HG03442 (cell line): ENCODE data around the gene SPRY1.

Experiments
- ATAC-seq: cut with Tn5 transposase; IDR thresholded peaks from one replicate; pipeline ENCODE4 v1.9.1; 2021; ENCODE audit warnings: mild to moderate bottlenecking, moderate library complexity; ENCODE audit not compliant: unreplicated experiment

SPRY1 gene

GRCh38 chr4:123379392-123379791 is 17.2 kb upstream of the SPRY1 start:
- no peak for ATAC-seq

- ATAC-seq: peak; percentile 83
Observed at GRCh38 chr4:123380728-123381716, 15.6 kb upstream of the SPRY1 start.

DNA sequence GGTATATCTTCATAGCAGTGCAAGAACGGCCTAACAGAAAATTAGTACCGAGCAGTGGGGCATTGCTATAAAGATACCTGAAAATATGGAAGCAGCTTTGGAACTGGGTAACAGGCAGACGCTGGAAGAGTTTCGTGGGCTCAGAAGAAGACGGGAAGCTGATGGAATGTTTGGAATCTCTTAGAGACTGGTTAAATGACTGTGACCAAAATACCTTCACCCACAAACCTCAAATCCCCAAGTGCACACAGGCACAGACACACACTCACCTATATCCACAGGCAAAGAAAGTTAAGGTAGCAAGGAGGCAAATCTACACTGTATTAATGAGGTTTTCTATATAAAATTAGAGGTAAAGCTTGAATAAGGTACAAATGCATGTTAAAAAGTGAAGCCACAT is 14.6 kb upstream of the SPRY1 start:
- ATAC-seq: no peak

DNA sequence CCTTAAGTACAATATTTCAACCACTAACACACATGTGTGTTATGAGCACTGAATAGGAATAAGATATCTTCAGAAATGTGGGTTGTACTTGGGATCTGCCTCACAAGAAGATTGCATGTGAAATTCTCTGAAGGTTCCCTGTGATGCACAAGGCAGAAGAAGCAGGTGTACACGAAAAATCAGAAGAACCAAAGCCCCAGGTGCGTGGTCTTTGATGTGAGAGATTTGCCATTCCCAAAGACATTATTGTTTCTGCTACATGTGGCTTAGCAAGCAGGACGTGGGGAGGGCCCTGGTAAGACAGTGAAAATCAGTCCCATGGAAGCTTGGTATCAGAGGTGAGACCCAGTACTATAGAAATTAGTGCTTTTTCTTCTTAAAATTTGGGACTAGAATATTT is 13.0 kb upstream of the SPRY1 start:
- no peak for ATAC-seq

DNA sequence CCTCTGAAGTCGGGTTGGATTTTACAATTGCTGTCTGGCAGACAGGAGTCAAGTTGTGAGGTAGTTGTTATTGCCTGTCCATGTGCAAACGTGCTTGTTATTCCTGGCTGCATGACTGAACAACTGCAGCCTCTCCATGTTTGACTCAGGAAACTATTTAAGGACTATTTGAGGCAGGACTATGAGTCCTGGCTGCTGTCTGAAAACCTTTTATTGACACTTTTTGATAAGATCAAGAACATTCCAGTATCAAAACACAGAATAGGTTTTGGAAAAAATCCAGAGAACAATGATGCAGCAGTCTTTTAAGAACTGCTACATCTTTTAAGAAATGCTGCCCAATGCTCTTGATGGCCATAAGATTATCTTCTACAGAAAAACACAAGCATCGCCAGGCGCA is 10.0 kb upstream of the SPRY1 start:
- no peak for ATAC-seq

- no peak for ATAC-seq
Observed at GRCh38 chr4:123390846-123391456, 5.6 kb upstream of the SPRY1 start.

DNA sequence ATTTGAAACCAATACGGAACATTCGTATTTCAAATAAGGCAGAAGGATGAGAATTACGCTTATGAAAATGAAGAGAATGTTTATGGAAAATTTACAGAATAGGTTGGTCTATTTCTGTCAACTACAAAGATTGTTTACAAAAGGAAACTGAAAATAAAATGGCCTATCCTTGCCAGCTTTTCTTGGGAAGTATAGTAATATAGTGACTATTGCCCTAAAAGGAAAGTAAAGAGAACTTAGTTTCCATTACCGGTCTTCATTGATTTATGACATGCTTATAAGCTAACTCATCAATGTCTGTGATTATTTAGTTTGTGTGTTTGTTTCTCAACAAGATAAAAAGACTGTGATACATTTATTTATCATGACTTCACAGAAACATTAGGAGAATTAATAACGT is 2.9 kb upstream of the SPRY1 start:
- no peak for ATAC-seq

- ATAC-seq: peak; percentile 16
Observed at GRCh38 chr4:123397144-123398065, 810 bp downstream of the SPRY1 start.

DNA sequence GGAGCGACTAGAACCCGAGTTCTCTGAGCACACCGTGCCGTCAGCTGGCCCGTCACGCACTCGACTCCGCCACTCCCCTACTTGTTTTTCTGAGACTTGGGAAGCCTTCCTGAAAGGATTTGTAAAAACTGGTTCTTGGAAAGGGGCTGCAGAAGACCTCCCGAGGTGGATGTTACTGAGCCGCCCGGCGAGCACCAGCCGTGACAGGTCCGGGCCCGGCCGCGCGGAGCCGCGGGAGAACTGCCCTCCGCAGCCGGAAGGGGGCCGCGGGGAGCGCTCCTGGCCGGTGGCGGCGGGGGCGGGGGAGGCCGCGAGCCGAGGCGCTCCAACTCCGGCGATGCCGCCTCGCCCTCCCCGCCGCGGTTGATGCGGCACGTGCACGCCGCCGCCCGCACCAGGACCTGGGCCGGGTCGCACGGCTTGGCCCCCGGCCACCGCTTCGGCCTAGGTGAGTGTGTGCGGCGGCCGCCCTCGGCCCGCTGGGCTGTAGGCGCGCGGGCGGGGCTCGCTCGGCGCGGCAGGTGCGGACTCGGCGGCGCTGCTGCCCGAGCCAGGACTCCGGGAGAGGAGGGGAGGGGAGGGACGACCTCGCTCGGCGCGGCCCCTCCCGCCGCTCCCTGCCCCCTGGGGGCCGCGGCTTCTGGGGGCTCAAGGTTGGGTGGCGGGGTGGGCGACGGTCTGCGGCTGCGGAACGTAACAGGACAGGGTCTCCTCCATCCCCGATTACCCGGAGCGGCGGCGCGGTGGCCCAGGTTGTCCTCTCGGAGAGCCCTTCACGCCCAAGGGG is 1.7 kb downstream of the SPRY1 start:
- peak; percentile 52 for ATAC-seq

- peak; percentile 21 for ATAC-seq
Observed at GRCh38 chr4:123398853-123399626, 2.4 kb downstream of the SPRY1 start.

- ATAC-seq: no peak
Observed at GRCh38 chr4:123399627-123400358, 3.2 kb downstream of the SPRY1 start.

GRCh38 chr4:123401271-123402120 is 4.9 kb downstream of the SPRY1 start:
- no peak for ATAC-seq

- no peak for ATAC-seq
Observed at GRCh38 chr4:123402121-123402465, 5.5 kb downstream of the SPRY1 start.

DNA sequence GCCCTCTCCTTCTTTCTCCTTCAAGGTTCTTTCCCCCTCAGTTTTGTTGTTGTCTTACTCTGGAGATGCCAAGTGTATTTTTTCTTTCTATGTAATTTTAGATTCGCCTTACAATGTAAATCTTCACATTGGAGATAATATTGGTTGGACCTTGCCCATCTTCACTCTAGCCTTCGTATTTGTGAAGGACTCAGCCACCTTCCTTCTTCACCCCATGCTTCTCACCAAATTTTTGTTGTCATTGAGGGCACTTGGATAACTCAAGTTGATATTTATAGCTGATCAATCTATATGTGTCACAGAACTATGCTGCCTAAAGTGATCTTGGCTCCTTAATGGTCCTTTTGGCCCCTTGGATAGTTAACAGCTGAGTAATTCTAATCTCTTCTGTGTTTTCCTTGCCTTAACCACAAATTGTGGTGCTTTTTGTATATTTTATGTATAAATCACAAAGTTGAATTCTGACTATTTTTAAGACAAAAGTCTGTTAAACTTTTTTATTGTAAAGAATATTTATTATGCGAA is 6.5 kb downstream of the SPRY1 start:
- no peak for ATAC-seq

DNA sequence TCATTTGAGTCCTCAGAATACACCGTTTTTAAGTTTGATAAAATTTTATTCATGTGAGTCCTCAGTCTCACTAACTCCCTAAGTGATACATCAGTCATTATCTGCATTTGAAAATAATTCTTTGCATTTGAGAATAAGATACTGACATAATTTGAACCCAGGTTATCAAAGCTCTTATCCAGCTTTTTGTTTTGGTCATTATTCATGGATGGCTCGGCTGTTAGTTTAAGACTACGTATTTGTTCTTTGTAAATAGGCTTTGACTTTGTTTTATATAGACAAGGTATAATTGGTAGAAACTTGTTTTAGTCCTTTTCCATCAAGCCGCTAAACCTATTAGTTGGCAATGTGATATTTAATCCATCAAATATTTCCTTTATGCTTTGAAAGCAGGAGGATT is 7.9 kb downstream of the SPRY1 start:
- ATAC-seq: no peak

- ATAC-seq: no peak
Observed at GRCh38 chr4:123405267-123405865, 8.8 kb downstream of the SPRY1 start.

DNA sequence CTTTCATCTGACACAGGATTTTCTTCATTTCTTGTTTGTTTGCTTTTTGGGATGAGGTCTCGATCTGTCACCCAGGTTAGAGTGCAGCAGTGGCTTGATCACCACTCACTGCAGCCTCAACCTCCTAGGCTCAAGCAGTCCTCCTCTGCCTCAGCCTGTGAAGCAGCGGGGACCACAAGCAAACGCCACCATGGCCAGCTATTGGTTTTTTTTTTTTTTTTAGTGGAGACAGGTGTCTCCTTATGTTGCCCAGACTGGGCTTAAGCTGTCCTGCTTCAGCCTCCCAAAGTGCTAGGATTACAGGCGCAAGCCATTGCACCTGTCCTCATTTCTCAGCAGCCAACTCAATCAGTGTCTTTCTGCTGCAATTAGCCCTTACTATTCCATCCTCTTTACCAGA is 10.3 kb downstream of the SPRY1 start:
- no peak for ATAC-seq
